Ascending aorta (tissue), 2 donors: ENCODE measurements around the gene C5orf15. TPM values are rescaled to one million over a fixed set of nuclear protein-coding genes. Genes with fewer than 3 reads are reported as not detected.

Experiments
- DNase-seq, 2 donors: peaks; one replicate each; pipeline ENCODE4 v3.0.0-alpha.2; 2019; ENCODE audit warnings: low spot score in 2 of 2
- H3K27ac ChIP-seq, 2 donors: fragments of 200-600 bp; sonication (generic); one replicate each; pipeline ENCODE4 v1.5.1; 2016 to 2017; ENCODE audit warnings: mild to moderate bottlenecking in 1 of 2
- H3K27me3 ChIP-seq: fragments of 200-600 bp; sonication (generic); one replicate; pipeline ENCODE4 v1.5.1; 2017
- H3K36me3 ChIP-seq, 2 donors: fragments of 200-600 bp; sonication (generic); one replicate each; pipeline ENCODE4 v1.5.1; 2016
- H3K4me1 ChIP-seq, 2 donors: fragments of 200-600 bp; sonication (generic); one replicate each; pipeline ENCODE4 v1.5.1; 2016 to 2017; ENCODE audit warnings: mild to moderate bottlenecking in 1 of 2
- H3K4me3 ChIP-seq, 2 donors: fragments of 200-600 bp; sonication (generic); one replicate each; pipeline ENCODE4 v1.5.1; 2016 to 2017; ENCODE audit warnings: mild to moderate bottlenecking in 1 of 2
- H3K9me3 ChIP-seq, 2 donors: fragments of 200-600 bp; sonication (generic); one replicate each; pipeline ENCODE4 v1.5.1; 2016
- intact Hi-C: fragments of 100-400 bp; cut with DNase I; formaldehyde crosslinking; loops from one replicate; pipeline ENCODE4 v1.15.1; 2023
- total RNA-seq: library from RNA; depleted of rRNA; stranded (reverse); fragments of >200 nt; gene quantifications from one replicate; pipeline ENCODE4 v1.1.0, GENCODE V29; 2016
- TF ChIP-seq, protein P1 (sequence below), 3 experiments: fragments of 200-600 bp in 2 of 3; fragments of 450-650 bp in 1 of 3; sonication (generic) in 2 of 3; IDR thresholded peaks; one replicate each; pipeline ENCODE4 v1.5.1; 2016 to 2019; ENCODE audit warnings: antibody characterized with exemption in 3 of 3, mild to moderate bottlenecking in 1 of 3, moderate library complexity in 1 of 3

Gene C5orf15
- total RNA-seq, 1 donor from 2014 or later = 177 TPM

- intact Hi-C loops = no loop called here
- Histone ChIP-seq H3K9me3 (no peaks in the 10 kb centered on the region), H3K27me3 (no peaks in the 10 kb centered on the region), H3K4me3 (no peak overlapping the region), H3K36me3 (no peaks in the 10 kb centered on the region), H3K27ac (no peak overlapping the region), H3K4me1 (no peaks in the 10 kb centered on the region)
- DNase-seq = no peak
- TF ChIP-seq, protein P1, sequence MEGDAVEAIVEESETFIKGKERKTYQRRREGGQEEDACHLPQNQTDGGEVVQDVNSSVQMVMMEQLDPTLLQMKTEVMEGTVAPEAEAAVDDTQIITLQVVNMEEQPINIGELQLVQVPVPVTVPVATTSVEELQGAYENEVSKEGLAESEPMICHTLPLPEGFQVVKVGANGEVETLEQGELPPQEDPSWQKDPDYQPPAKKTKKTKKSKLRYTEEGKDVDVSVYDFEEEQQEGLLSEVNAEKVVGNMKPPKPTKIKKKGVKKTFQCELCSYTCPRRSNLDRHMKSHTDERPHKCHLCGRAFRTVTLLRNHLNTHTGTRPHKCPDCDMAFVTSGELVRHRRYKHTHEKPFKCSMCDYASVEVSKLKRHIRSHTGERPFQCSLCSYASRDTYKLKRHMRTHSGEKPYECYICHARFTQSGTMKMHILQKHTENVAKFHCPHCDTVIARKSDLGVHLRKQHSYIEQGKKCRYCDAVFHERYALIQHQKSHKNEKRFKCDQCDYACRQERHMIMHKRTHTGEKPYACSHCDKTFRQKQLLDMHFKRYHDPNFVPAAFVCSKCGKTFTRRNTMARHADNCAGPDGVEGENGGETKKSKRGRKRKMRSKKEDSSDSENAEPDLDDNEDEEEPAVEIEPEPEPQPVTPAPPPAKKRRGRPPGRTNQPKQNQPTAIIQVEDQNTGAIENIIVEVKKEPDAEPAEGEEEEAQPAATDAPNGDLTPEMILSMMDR (IDR thresholded peaks at IDR 0.05) = no peak
Measured at GRCh38 chr5:133921069-133921468, 47.4 kb downstream of the C5orf15 start.

- DNase-seq = no peak
Measured at GRCh38 chr5:133919148-133920136, 49.0 kb downstream of the C5orf15 start.

GRCh38 chr5:133918731-133919130 is 49.7 kb downstream of the C5orf15 start:
- Histone ChIP-seq H3K27me3 (no peaks in the 10 kb centered on the region), H3K36me3 (no peaks in the 10 kb centered on the region), H3K4me3 (no peak overlapping the region), H3K27ac (no peak overlapping the region), H3K9me3 (no peaks in the 10 kb centered on the region), H3K4me1 (no peaks in the 10 kb centered on the region)
- TF ChIP-seq, protein P1 (IDR thresholded peaks at IDR 0.05) = no peak
- intact Hi-C loops = no loop called here
- DNase-seq = no peak

More at GRCh38 chr5:133919148-133920136, 49.0 kb downstream of the C5orf15 start:
- no peaks in the 10 kb centered on the region for H3K27me3 ChIP-seq
- no peak overlapping the region for H3K4me3 ChIP-seq
- no peaks in the 10 kb centered on the region for H3K36me3 ChIP-seq
- intact Hi-C loops = no loop called here
- TF ChIP-seq, protein P1 (IDR thresholded peaks at IDR 0.05) = no peak
- H3K4me1 ChIP-seq = no peaks in the 10 kb centered on the region
- H3K9me3 ChIP-seq = no peaks in the 10 kb centered on the region
- H3K27ac ChIP-seq = no peak overlapping the region

GRCh38 chr5:133918316-133918715 is 50.1 kb downstream of the C5orf15 start:
- TF ChIP-seq, protein P1 (IDR thresholded peaks at IDR 0.05) = no peak
- Histone ChIP-seq H3K36me3 (no peaks in the 10 kb centered on the region), H3K27me3 (no peaks in the 10 kb centered on the region), H3K4me3 (no peak overlapping the region), H3K27ac (no peak overlapping the region), H3K4me1 (no peaks in the 10 kb centered on the region), H3K9me3 (no peaks in the 10 kb centered on the region)
- intact Hi-C loops = no loop called here
- DNase-seq = no peak

GRCh38 chr5:133917785-133918184 is 50.6 kb downstream of the C5orf15 start:
- no peaks in the 10 kb centered on the region for H3K4me1 ChIP-seq
- intact Hi-C loops = no loop called here
- no peaks in the 10 kb centered on the region for H3K36me3 ChIP-seq
- TF ChIP-seq, protein P1 (IDR thresholded peaks at IDR 0.05) = no peak
- no peaks in the 10 kb centered on the region for H3K9me3 ChIP-seq
- no peak overlapping the region for H3K27ac ChIP-seq
- H3K4me3 ChIP-seq = no peak overlapping the region
- no peaks in the 10 kb centered on the region for H3K27me3 ChIP-seq
- no peak for DNase-seq
